Midbrain (tissue), 1 donor: ENCODE data around the gene ACAA2.
"Not testable (repeated sequence)": the region's sequence is repeated elsewhere in the genome, so short reads cannot be mapped to it uniquely, and the experiment has no call there.

ENCODE experiments used
- DNase-seq: peaks from one replicate; lab custom pipeline; 2025; lab: John Stamatoyannopoulos, UW

The ACAA2 gene

DNA sequence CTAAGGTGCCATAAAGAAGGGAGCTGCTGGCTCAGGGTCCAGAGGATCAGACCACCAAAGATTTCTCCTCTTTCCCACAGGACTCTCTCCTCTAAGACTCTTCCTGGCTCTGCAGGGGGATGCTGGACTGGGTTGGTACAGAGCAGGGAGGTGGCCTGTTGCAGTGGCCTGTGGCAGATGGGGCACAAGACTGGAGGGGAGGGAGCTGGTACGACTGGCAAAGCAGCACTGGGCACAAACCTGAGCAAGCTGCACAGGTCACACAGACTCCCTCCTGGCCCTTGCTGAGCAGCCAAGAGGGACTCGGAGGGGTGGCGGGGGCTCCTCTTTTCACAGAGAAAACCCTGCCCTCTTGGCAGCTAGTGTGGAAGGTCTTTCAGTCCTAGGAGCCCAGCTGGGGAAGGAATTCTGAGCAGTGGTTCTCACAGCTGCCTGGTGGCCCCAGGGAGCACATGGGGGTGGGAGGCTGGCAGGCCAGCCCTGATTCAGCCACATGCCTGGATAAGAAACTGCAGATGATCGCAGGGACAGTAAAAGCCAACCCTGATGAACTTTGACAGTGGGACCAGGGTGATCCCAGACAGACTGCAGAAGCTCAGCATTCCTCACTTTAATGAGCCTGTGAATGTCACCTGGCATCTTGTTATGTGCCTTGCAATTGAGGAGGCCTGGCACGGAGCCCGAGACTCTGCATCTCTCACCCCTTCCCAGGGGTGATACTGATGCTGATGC, 32.5 kb upstream of the ACAA2 start:
- no peak for DNase-seq

DNA sequence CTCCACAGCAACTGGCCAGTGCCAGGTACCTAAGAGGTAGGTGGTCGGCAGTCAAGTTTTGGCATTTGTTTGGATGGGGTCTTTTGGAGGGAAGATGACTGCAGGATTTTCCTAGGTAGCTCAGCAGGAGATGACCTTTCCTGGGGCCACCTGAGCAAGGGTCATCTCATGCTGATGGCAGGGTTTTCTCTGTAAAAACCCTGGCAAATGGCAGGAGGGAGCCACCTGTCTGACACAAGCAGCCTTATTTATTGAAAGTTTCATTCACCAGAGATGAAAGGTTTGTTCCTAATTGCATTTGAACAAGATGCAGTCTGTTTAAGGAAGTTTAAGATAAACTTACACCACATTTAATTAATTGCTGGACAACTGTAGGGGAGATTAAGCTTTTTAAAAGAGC, 31.6 kb upstream of the ACAA2 start:
- DNase-seq, result no peak

GRCh38 chr18:49843778-49844625, 30.7 kb upstream of the ACAA2 start:
- no peak for DNase-seq

GRCh38 chr18:49843131-49843530, 29.8 kb upstream of the ACAA2 start:
- DNase-seq, result no peak

- no peak for DNase-seq
Measured at GRCh38 chr18:49842656-49843055, 29.3 kb upstream of the ACAA2 start.

DNA sequence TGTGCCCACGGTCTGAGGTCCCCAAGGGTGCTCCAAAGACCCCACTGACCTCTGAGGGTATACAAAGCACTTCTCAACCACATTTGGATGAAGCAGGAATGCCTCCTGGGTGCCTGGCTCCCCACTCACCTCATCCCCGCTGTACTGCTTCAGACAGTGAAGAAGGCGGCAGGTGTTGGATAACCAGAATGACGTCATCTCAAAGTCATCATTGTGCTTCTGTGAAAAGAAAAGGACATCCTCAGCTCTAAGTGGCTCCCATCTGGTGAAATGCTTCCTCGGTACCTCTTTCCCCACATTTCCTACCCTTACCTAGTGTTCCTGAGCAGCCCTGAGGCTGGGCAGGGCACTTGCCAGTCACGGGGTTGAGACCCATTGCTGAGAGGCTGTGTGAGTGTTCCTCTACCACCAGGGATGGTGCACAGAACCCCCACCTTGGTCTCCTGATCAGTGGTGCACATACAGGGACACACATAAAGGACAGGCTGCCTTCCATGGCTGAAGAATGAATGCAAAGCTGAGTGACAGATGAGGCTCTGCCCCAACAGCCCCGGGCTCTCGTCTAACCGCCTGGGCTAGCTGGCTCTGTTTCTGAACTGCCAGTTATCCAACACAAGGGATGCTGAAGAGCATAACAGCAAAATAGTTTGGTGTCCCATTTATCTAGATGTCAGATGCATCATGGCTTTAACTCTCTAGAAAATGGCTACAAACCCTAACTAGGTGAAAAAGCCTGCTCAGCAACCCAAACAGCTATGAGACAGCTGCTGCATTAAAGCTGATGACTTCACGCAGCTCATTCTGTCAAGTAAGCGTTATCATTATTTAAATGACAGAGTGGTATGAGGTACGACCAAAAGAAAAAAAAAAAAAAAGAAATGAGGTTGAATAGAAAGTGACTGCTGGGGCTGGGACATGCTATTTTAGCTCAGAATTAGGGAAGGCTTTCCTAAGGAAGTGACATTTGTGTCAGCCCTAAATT, 28.2 kb upstream of the ACAA2 start:
- no peak for DNase-seq

DNA sequence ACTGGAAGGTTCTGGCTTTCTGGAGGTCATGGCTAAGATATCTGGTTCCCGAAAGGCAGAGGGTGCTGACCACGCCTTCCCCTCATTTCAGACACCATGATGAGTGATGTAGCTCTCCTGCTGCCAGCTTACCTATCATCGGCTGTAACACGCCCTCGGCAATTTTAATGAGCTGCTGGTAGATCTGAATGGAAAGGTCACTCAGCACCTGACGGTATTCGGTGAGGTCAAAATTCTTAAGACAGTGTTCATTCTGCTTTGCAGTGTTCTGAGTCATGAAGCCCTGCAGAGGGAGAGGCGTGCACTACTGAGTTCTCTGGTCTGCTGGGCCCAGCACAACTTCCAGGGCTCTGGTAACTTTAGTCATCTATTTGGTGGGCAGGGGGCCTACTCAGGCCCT, 25.7 kb upstream of the ACAA2 start:
- no peak for DNase-seq

DNA sequence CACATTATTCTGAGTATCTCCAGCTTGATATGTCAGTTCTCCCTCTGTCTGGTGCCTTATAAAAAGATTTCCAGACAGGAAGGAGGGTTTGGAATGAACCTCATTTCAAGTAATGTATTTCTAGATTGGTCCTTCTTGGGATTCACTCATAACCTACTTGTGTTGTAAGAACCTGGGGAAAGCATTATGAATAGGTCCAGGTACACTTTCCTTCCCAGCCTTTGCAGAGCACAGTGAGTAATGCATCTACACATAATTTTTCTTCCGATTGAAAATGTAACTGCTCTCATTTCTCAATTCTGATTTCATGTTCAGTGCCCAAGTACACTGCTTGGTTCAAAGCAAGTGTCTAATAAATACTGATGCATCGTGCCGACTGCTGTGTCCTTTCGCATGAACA, 25.0 kb upstream of the ACAA2 start:
- DNase-seq, result no peak

GRCh38 chr18:49837889-49838288, 24.6 kb upstream of the ACAA2 start:
- no peak for DNase-seq

DNA sequence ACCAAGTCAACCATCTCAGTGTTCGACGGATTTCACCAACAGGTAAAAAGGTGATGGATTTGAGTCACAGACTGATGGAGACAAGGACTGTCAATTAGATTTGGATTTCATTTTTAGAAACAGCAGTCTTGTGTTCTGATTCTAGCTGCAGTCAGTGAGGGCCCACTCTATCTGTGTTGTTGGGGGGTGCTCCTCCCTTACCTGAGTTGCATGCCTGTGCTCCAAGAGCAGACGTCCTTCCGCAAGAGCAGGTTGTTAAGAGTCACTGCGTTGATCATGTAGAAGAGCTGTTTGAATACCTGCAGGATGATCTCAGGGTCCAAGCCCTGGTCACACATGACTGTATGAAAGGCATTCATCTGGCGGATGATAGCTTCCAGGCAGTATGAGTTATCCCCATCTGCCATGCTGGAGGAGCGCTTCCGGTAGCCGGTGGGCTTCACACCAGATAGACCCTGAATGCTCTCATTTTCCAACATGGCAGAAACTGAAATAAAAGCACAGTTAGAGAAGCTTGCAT, 24.0 kb upstream of the ACAA2 start:
- not testable (repeated sequence) for DNase-seq

DNA sequence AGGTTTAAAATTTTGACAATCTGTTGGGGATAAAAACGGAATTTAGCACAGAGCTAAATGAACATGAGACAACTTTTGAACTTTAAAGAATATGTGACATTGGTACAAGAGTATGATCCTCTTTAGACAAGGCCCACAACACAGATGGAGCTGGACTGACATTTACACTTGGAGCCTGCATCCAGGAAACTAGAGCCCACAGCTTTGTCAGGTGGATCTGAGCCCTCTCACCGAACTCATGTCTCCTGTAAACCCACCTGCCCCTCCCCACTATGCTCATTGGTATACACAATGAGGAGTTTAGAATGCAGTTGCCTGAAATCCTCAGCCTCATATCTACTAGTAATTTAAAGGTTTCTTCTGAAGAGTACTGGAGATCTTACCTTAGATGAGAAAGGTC, 22.1 kb upstream of the ACAA2 start:
- DNase-seq, result no peak

DNA sequence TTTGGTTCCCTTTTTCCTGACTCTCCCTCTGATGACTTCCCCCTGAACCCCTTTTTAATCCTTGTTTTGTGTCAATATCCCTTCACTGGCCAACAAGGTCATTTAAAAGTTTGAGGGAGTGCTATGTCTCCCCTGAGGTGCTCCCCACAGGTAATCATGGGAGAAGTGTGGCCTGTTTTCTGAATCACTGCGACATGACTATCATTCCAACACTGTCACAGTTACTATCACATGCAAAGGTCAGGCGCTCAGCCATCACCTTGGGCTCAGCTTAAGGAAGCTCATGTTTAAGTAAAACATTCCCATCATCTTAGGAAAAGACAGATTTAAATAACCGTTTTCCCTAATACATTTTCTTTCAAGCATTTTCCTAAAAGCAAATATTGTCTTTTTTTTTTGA, 20.9 kb upstream of the ACAA2 start:
- no peak for DNase-seq

GRCh38 chr18:49833814-49834213, 20.5 kb upstream of the ACAA2 start:
- no peak for DNase-seq

DNA sequence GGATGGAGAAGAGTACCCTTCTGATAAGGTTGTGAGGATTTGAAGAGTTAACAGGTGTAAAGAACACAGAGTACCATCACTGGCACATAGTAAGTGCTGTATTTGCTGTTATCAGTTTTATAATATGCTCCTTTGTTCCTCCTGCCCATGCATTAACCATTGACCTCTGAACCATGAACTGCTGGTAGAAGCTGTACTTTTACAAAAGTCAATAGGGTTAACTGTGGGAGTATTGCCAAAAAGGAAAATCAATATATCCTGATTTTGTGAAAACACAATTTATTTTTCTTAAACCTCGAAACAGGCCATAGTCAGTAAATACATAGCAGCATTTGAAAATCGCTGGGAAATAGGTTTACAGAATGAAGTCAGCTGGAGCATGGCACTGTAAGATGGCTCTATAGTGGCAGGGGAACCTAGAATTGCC, 18.9 kb upstream of the ACAA2 start:
- no peak for DNase-seq

DNA sequence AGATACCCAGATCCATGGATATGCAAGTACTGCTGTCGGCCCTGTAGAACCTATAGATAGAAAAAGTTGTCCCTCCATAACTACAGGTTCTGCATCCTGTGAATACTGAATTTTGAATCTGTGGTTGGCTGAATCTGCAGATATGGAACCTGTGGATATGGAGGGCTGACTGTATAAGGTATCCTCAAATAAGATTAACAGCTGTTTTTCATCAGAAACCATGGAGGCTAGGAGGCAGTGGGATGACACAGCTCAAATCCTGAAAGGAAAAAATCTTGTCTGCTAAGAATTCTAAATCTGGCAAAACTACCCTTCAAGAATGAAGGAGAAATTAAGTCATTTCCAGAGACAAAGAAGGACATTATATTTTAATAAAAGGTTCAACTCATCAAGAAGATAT, 14.7 kb upstream of the ACAA2 start:
- no peak for DNase-seq

- no peak for DNase-seq
Measured at GRCh38 chr18:49819823-49820671, 6.7 kb upstream of the ACAA2 start.

GRCh38 chr18:49819071-49819662, 5.8 kb upstream of the ACAA2 start:
- DNase-seq, result no peak

GRCh38 chr18:49817947-49818346, 4.6 kb upstream of the ACAA2 start:
- DNase-seq, result no peak

- DNase-seq, result no peak
Measured at GRCh38 chr18:49815927-49816326, 2.6 kb upstream of the ACAA2 start.

GRCh38 chr18:49814147-49814499, 790 bp upstream of the ACAA2 start:
- DNase-seq, result no peak

- peak; percentile 59 for DNase-seq
Measured at GRCh38 chr18:49813069-49813318, 339 bp downstream of the ACAA2 start.
